Mesenchymal stem cell (in vitro differentiated cells and primary cell): Measurements from ENCODE around the gene IPPK.

Source experiments
- DNase-seq: peaks from one replicate; pipeline ENCODE4 v3.0.0-alpha.2; 2013
- H2AFZ ChIP-seq: one replicate; pipeline ENCODE4 v1.6.1; 2013; ENCODE audit warnings: low read depth, mild to moderate bottlenecking, control low read depth, inconsistent platforms, low read length, moderate library complexity
- H2AK5ac ChIP-seq: 2 replicates; pipeline ENCODE4 v1.6.1; 2013; ENCODE audit warnings: low read length, moderate library complexity, mild to moderate bottlenecking, inconsistent platforms; ENCODE audit not compliant: severe bottlenecking
- H2BK120ac ChIP-seq: one replicate; pipeline ENCODE4 v1.6.1; 2013; ENCODE audit warnings: low read depth, mild to moderate bottlenecking, inconsistent platforms, low read length, moderate library complexity
- H2BK12ac ChIP-seq, 2 experiments: one replicate each; pipeline ENCODE4 v1.6.1; 2013; ENCODE audit warnings: inconsistent platforms in 2 of 2, low read length in 2 of 2, mild to moderate bottlenecking in 2 of 2, moderate library complexity in 2 of 2, control low read depth in 1 of 2
- H2BK15ac ChIP-seq: one replicate; pipeline ENCODE4 v1.6.1; 2013; ENCODE audit warnings: mild to moderate bottlenecking, low read depth, inconsistent platforms; ENCODE audit not compliant: poor library complexity, severe bottlenecking
- H2BK5ac ChIP-seq: 2 replicates; pipeline ENCODE4 v1.6.1; 2013; ENCODE audit warnings: low read depth, mild to moderate bottlenecking, low read length, control low read depth, inconsistent platforms; ENCODE audit not compliant: poor library complexity, severe bottlenecking
- H3K14ac ChIP-seq, 2 experiments: one replicate each; pipeline ENCODE4 v1.6.1; 2013; ENCODE audit warnings: inconsistent platforms in 2 of 2, low read length in 2 of 2, control low read depth in 1 of 2, mild to moderate bottlenecking in 1 of 2, moderate library complexity in 1 of 2
- H3K18ac ChIP-seq, 2 experiments: one replicate each; pipeline ENCODE4 v1.6.1; 2013; ENCODE audit warnings: inconsistent platforms in 2 of 2, low read length in 2 of 2, control low read depth in 1 of 2, low read depth in 1 of 2, mild to moderate bottlenecking in 1 of 2
- H3K23ac ChIP-seq, 2 experiments: one replicate each; pipeline ENCODE4 v1.6.1; 2013; ENCODE audit warnings: inconsistent platforms in 2 of 2, low read length in 2 of 2, mild to moderate bottlenecking in 2 of 2, moderate library complexity in 2 of 2, control low read depth in 1 of 2
- H3K27ac ChIP-seq: 2 replicates; pipeline ENCODE4 v1.5.1; 2013; ENCODE audit warnings: mild to moderate bottlenecking, moderate library complexity, low read length, control low read depth, inconsistent platforms; ENCODE audit not compliant: poor library complexity, severe bottlenecking
- H3K27me3 ChIP-seq, 2 experiments: 2 replicates each; pipeline versions ENCODE4 v1.6.1 to v1.7.0; 2013; ENCODE audit warnings: low read length in 2 of 2, mild to moderate bottlenecking in 2 of 2, moderate library complexity in 2 of 2, control low read depth in 1 of 2, inconsistent platforms in 1 of 2; ENCODE audit not compliant: control insufficient read depth in 1 of 2, insufficient read depth in 1 of 2
- H3K36me3 ChIP-seq, 2 experiments: 2 replicates each; pipeline versions ENCODE4 v1.6.1 to v1.7.0; 2013; ENCODE audit warnings: low read length in 2 of 2, control low read depth in 1 of 2, inconsistent platforms in 1 of 2, low read depth in 1 of 2, mild to moderate bottlenecking in 1 of 2; ENCODE audit not compliant: insufficient read depth in 2 of 2, control insufficient read depth in 1 of 2
- H3K4ac ChIP-seq, 2 experiments: one replicate each; pipeline ENCODE4 v1.6.1; 2013; ENCODE audit warnings: inconsistent platforms in 2 of 2, low read length in 2 of 2, mild to moderate bottlenecking in 2 of 2, moderate library complexity in 2 of 2, control low read depth in 1 of 2, low read depth in 1 of 2
- H3K4me1 ChIP-seq: 2 replicates; pipeline ENCODE4 v1.6.1; 2013; ENCODE audit warnings: low read depth, low read length, control low read depth; ENCODE audit not compliant: control insufficient read depth, insufficient read depth
- H3K4me2 ChIP-seq: 2 replicates; pipeline ENCODE4 v1.6.1; 2013; ENCODE audit warnings: low read length, mild to moderate bottlenecking, inconsistent platforms; ENCODE audit not compliant: poor library complexity, severe bottlenecking
- H3K4me3 ChIP-seq, 2 experiments: 2 replicates each; pipeline versions ENCODE4 v1.5.1 to v1.7.0; 2013; ENCODE audit warnings: low read length in 2 of 2, mild to moderate bottlenecking in 2 of 2, control low read depth in 1 of 2, low read depth in 1 of 2; ENCODE audit not compliant: insufficient read depth in 1 of 2
- H3K79me1 ChIP-seq: replicated peaks from 2 replicates; pipeline ENCODE4 v1.6.1; 2013; ENCODE audit warnings: mild to moderate bottlenecking, control low read depth, low read length, inconsistent platforms; ENCODE audit not compliant: poor library complexity, severe bottlenecking
- H3K9ac ChIP-seq: 2 replicates; pipeline ENCODE4 v1.7.0; 2013; ENCODE audit warnings: mild to moderate bottlenecking, low read length, moderate library complexity
- H3K9me3 ChIP-seq: 2 replicates; pipeline ENCODE4 v1.7.0; 2013; ENCODE audit warnings: mild to moderate bottlenecking, low read length; ENCODE audit not compliant: control insufficient read depth
- H4K8ac ChIP-seq: one replicate; pipeline ENCODE4 v1.6.1; 2013; ENCODE audit warnings: inconsistent platforms, mild to moderate bottlenecking, low read length, moderate library complexity
- H4K91ac ChIP-seq: one replicate; pipeline ENCODE4 v1.6.1; 2013; ENCODE audit warnings: mild to moderate bottlenecking, low read length, inconsistent platforms
- WGBS: methylation state at CpG from one replicate; pipeline ENCODE4 v1.1.7; 2013; ENCODE audit warnings: mixed read lengths; 5-methylcytosine and 5-hydroxymethylcytosine counted together

Gene IPPK

DNA sequence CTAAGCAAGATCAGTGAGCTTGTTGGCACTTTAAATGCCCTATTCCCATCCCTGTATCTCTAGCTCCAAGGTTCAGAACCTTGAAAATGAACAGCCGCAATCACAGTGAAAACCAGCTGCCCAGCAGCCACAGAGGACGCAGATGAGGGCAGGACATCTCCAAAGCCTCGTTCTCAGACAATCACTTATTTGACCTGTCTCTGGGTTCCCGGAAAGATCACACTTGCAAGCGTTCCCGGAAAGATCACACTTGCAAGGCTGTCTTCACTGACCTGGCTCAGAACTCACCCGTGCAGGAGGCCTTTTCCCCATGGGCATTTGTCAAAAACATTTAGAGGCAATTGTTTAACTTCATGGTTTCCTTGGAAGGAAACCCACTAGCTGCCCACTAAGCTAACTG lies 25.7 kb downstream of the IPPK start:
- H3K27ac ChIP-seq: no peak overlapping the region
- H2BK15ac ChIP-seq: no peak overlapping the region
- peaks cover 43% of the 10 kb centered on the region for H3K79me1 ChIP-seq
- no peak overlapping the region for H3K23ac ChIP-seq
- H2BK5ac ChIP-seq: no peak overlapping the region
- H2BK12ac ChIP-seq: no peak overlapping the region
- H2BK120ac ChIP-seq: no peak overlapping the region
- no peak for DNase-seq
- no peak overlapping the region for H3K14ac ChIP-seq
- H3K4me3 ChIP-seq: no peak overlapping the region
- no peak overlapping the region for H4K91ac ChIP-seq
- no peak overlapping the region for H2AK5ac ChIP-seq
- H3K9me3 ChIP-seq: peaks cover 7% of the 10 kb centered on the region
- H3K4me2 ChIP-seq: no peak overlapping the region
- no peaks in the 10 kb centered on the region for H3K4me1 ChIP-seq
- peaks cover 56 to 95% of the 10 kb centered on the region in 2 experiments for H3K36me3 ChIP-seq
- H3K4ac ChIP-seq: no peak overlapping the region
- 97% methylated on average over 7 of the region's 7 CpGs for WGBS
- no peaks in the 10 kb centered on the region for H3K27me3 ChIP-seq
- H4K8ac ChIP-seq: no peak overlapping the region
- no peak overlapping the region for H2AFZ ChIP-seq
- no peak overlapping the region for H3K18ac ChIP-seq
- no peak overlapping the region for H3K9ac ChIP-seq

DNA sequence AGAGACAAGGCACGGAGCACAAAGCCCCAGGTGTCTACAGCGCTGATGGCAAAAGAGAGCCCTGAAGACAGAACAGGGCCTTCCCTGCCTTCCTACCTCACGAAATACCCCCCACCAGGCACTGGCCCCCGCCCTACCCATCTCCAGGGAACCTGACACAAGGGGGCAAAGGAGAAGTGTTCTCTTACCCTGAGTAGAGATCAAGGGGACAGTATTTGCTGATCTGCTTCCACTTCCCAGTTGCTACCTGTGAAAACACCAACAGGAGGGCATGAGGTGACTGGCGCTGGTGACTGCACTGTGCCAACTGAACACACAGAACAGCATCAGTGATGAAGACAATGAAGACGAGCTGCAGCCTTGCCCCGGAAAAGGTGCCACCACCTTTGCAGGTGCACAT lies 27.4 kb downstream of the IPPK start:
- no peak overlapping the region for H2BK120ac ChIP-seq
- no peak overlapping the region for H3K27ac ChIP-seq
- H3K4me1 ChIP-seq: no peaks in the 10 kb centered on the region
- H3K79me1 ChIP-seq: peaks cover 47% of the 10 kb centered on the region
- no peak overlapping the region for H3K9ac ChIP-seq
- H2AFZ ChIP-seq: no peak overlapping the region
- no peak overlapping the region for H4K91ac ChIP-seq
- H3K4me2 ChIP-seq: no peak overlapping the region
- H3K27me3 ChIP-seq: no peaks in the 10 kb centered on the region
- no peak overlapping the region for H2BK12ac ChIP-seq
- H2BK5ac ChIP-seq: no peak overlapping the region
- H4K8ac ChIP-seq: no peak overlapping the region
- no peak overlapping the region for H3K4me3 ChIP-seq
- H3K14ac ChIP-seq: no peak overlapping the region
- WGBS: 99% methylated on average over 6 of the region's 7 CpGs
- no peak for DNase-seq
- H3K4ac ChIP-seq: no peak overlapping the region
- no peak overlapping the region for H3K23ac ChIP-seq
- no peak overlapping the region for H2BK15ac ChIP-seq
- no peak overlapping the region for H2AK5ac ChIP-seq
- peaks cover 56 to 94% of the 10 kb centered on the region in 2 experiments for H3K36me3 ChIP-seq
- H3K18ac ChIP-seq: no peak overlapping the region
- peaks cover 7% of the 10 kb centered on the region for H3K9me3 ChIP-seq

- Histone ChIP-seq H4K91ac (no peak overlapping the region), H3K4me2 (no peak overlapping the region), H2BK15ac (no peak overlapping the region), H2BK12ac (no peak overlapping the region), H4K8ac (no peak overlapping the region), H2BK5ac (no peak overlapping the region), H3K4me3 (no peak overlapping the region), H3K9me3 (peaks cover 7% of the 10 kb centered on the region), H3K79me1 (peaks cover 49% of the 10 kb centered on the region), H3K4me1 (no peaks in the 10 kb centered on the region), H2AK5ac (no peak overlapping the region), H3K18ac (no peak overlapping the region), H3K36me3 (peaks cover 60 to 94% of the 10 kb centered on the region in 2 experiments), H3K9ac (no peak overlapping the region), H2AFZ (no peak overlapping the region), H3K4ac (no peak overlapping the region), H3K27ac (no peak overlapping the region), H3K27me3 (no peaks in the 10 kb centered on the region), H2BK120ac (no peak overlapping the region), H3K23ac (no peak overlapping the region), H3K14ac (no peak overlapping the region)
- 97% methylated on average over 8 of the region's 8 CpGs for WGBS
- no peak for DNase-seq
Observed at GRCh38 chr9:92642041-92642451, 27.9 kb downstream of the IPPK start.

- no peaks in the 10 kb centered on the region for H3K4me1 ChIP-seq
- H3K18ac ChIP-seq: no peak overlapping the region
- H2BK5ac ChIP-seq: no peak overlapping the region
- H3K9ac ChIP-seq: no peak overlapping the region
- H2AK5ac ChIP-seq: no peak overlapping the region
- 96% methylated on average over 20 of the region's 20 CpGs for WGBS
- no peak overlapping the region for H3K4ac ChIP-seq
- no peak overlapping the region for H3K4me2 ChIP-seq
- no peak overlapping the region for H2BK15ac ChIP-seq
- no peak overlapping the region for H2AFZ ChIP-seq
- peaks cover 7% of the 10 kb centered on the region for H3K9me3 ChIP-seq
- no peak overlapping the region for H2BK120ac ChIP-seq
- DNase-seq: no peak
- H3K27me3 ChIP-seq: no peaks in the 10 kb centered on the region
- no peak overlapping the region for H2BK12ac ChIP-seq
- H3K23ac ChIP-seq: no peak overlapping the region
- H4K91ac ChIP-seq: no peak overlapping the region
- H3K36me3 ChIP-seq: peaks cover 67 to 98% of the 10 kb centered on the region in 2 experiments
- H3K79me1 ChIP-seq: peaks cover 49% of the 10 kb centered on the region
- no peak overlapping the region for H4K8ac ChIP-seq
- no peak overlapping the region for H3K27ac ChIP-seq
- no peak overlapping the region for H3K14ac ChIP-seq
- H3K4me3 ChIP-seq: no peak overlapping the region
Observed at GRCh38 chr9:92641092-92641809, 28.7 kb downstream of the IPPK start.
